Hindlimb muscle (tissue), 1 donor: ENCODE results near the gene WWOX. TPM values are rescaled to one million over a fixed set of nuclear protein-coding genes. Genes with fewer than 3 reads are reported as not detected.

Source experiments
- DNase-seq: peaks from one replicate; pipeline ENCODE4 v3.0.0-alpha.2; 2013
- polyA plus RNA-seq: library from polyadenylated mRNA; unstranded; fragments of 120-200 nt; gene quantifications from one replicate; pipeline ENCODE4 v1.2.1, GENCODE V29; 2013; ENCODE audit not compliant: insufficient read length

Gene WWOX
- polyA plus RNA-seq, 1 donor, result 12.9 TPM

GRCh38 chr16:79162977-79163376 lies 1063.5 kb downstream of the WWOX start:
- no peak for DNase-seq

DNA sequence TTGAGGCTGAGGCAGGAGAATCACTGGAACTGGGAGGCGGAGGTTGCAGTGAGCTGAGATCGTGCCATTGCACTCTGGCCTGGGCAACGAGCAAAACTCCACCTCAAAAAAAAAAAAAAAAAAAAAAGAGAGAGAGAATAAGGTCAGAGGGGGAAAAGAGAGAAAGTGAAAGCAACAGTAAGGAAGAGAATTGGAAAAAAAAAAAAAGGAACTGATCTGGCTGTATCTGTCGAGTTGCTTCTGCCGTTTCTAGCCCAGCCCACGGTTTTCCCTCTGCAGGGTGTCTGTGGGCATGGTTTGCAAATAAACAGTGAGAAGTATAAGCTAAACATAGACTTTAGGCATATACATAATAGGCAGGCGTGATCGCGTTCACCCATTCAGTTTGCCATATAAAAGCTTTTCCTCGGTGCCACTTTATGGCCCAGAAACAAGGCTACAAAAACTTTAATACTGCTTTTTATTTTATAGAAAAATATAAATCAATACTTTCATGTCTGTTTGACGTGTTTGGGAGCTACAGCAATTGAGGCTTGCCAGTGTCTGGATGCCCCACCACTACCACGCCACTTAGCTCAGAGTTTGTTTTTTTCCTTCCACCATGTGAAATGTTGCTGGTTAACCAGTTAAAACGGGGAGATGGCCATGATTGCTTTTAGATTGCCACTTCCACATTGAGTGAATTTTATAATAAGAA lies 1064.4 kb downstream of the WWOX start:
- DNase-seq, result no peak

DNA sequence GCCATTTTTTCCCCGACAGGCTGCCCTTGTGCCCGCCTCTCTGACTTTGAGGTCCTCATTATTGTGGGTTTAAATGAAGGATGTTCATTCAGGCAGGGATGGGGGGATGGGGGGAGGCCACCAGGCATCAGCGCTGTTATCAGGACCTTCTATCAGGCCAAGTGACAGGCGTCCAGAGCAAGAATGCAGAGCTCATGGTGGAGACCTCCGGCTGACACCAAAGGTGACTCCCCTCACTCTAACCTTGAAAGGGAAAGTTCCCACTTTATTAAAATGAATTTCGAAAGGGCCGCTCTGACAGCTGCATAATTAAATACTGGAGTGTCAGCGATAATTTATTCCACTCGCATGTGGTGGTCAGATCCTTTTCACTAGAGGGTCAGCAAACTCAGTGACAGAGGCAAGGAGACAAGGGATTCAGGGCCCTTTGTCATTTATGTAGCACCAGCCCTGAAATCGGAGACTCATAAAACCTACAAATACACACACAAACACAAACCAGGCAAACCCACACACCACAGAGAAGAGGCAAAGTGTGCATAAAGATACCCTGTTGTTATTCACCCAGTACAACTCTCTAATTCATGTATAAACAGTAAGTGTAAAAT lies 1065.0 kb downstream of the WWOX start:
- no peak for DNase-seq

- no peak for DNase-seq
These were observed 1065.6 kb downstream of the WWOX start for GRCh38 chr16:79165079-79165478.

DNA sequence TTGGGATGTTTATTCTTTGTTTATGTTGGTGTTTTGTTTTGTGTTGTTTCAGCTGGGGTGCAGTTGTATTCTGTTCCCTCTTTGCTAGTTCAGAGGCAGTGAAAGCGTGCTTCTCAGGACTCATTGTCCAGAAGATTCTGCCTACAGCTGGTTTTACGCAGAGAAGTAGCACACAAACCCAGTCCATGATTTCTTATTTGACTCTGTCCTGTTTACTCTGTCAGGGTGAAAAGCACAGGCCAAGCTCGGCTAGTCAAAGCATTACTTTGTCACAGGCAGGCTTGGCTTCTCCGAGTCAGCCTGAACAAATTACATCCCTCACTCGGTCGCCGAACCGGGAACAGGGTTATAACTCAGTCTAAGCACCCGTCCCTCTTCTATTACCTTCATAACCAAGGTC lies 1066.1 kb downstream of the WWOX start:
- DNase-seq, result no peak

DNA sequence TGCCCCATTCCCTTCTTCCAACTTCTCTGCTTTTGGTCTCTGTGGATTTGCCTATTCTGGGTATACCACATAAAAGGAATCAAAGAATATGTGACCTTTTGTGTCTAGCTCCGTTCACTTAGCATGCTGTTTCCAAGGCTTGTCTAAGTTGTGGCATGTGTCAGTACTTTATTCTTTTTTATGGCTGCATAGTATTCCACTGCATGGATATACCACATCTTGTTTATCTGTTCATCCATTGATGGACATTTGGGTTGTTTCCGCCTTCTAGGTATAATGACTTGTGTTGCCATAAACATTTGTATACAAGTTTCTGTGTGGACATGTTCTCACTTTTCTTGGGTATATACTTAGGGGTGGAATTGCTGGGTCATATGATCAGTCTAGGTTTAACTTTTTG lies 1068.4 kb downstream of the WWOX start:
- DNase-seq, result no peak

DNA sequence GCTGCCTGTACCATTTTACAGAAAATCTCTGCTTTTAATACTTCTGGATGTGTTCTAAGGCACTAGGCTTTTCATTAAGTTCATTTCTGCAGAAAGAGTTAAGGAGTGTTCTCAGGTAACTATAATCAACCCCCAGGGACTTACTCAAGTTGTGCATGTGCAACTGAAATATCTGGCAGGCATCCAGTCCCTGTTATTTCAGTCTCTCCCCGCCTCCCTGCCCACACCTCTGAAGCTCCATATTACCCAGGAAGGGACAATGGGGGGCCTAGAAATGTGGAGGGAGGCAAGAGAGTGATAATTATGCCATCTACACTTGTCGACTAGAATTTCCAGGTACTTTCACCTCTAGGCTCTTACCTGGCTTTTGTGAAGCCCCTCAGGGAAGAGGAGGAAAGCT lies 1068.9 kb downstream of the WWOX start:
- no peak for DNase-seq

DNA sequence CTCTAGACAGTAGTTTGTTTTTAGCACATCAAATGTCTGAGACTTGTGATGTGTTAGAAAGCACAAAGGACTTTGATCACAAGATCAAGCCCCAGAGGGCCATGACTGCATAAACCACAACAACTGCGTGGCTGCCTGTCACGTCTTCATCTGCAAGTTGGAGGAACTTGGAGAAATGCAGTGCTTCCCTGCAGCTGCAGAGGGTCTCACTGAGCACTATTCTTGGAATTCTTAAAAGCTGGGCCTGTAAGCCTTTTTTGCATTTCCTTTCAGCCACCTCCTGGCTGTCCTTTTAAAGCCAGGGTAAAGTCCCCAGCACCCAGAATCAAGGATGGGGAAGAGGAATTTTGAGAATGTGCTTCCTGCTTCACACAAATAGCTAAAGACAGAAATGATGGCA lies 1069.8 kb downstream of the WWOX start:
- DNase-seq, result peak; percentile 25

- DNase-seq, result no peak
These were observed 1071.2 kb downstream of the WWOX start for GRCh38 chr16:79170555-79171246.

- no peak for DNase-seq
These were observed 1072.0 kb downstream of the WWOX start for GRCh38 chr16:79171504-79171903.

DNA sequence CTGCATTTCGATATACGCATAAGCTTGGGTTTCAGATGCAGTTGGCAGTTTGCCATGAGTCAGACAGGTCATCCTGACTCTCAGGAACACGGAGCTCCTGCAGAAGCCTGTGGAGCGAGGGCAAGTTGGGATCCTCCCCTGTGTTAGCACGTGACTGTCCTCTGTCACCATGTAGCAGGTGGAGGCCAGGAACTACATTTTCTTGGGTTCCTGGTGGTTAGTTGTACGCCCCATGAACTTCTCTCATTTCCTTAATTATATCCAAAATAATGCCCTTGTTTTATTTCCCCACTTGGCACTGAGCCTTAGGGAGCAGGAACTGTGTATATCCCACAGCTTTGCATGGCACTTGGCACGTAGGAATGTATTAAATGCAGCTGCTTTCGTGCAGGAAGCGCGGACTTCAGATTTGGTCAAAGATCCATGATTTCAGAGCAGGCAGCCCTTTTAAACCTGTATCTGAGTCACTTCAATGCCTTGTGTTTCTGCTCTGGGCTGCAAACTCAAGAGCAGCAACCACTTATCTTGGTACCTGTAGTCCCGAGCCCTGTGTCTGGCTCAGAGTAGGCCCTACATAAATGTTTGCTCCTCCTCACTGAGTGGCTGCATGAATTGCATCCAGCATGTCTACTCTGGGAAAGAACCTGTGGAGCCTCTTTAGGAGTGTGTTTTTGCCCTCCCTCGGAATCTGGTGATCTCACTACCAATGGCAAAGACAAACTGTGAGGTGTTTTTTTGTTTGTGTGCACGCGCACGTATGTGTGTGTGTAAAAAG lies 1072.7 kb downstream of the WWOX start:
- no peak for DNase-seq

GRCh38 chr16:79172976-79173500 lies 1073.6 kb downstream of the WWOX start:
- DNase-seq, result no peak

DNA sequence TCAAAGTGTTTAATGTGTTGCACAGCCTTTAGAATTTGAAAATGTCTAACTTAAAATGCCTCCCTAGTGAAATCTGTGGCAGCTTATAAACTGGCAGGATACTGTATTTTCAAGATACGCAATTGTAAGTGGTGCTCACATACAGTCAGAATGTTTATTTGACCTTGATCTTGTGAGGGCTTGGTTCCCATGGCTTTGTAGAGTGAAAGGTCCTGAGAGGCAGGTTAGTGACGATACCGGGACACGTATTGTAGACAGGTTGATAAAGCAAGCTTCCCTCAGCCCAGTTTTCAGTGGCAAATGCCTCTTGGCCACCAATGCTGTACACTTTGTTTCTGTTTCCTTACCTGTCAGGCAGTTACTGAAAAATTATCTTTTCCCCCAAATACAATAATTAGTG lies 1074.5 kb downstream of the WWOX start:
- no peak for DNase-seq

GRCh38 chr16:79175286-79176057 lies 1076.0 kb downstream of the WWOX start:
- no peak for DNase-seq

GRCh38 chr16:79177018-79177417 lies 1077.6 kb downstream of the WWOX start:
- no peak for DNase-seq

GRCh38 chr16:79181419-79181818 lies 1082.0 kb downstream of the WWOX start:
- no peak for DNase-seq

GRCh38 chr16:79182616-79183015 lies 1083.2 kb downstream of the WWOX start:
- DNase-seq, result no peak

DNA sequence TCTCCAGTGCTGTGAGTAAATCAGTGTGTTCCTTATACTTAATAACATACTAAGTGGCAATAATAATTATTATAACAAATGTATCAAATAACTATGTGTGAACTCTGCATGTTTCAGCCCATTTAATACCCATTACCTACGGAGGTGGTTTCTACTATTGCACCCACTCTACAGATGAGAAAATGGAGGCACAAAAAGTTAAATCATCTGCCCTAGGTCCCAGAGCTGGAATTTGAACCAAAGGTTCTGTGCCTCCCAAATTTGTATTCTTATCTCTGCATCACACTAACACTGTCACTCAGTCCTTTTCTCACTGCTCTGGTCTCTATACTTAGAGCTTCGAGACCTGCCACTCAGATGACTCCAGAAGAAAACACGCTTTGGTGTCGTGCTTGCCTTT lies 1084.1 kb downstream of the WWOX start:
- no peak for DNase-seq

GRCh38 chr16:79184464-79185030 lies 1085.1 kb downstream of the WWOX start:
- DNase-seq, result no peak

GRCh38 chr16:79185711-79186110 lies 1086.3 kb downstream of the WWOX start:
- no peak for DNase-seq

DNA sequence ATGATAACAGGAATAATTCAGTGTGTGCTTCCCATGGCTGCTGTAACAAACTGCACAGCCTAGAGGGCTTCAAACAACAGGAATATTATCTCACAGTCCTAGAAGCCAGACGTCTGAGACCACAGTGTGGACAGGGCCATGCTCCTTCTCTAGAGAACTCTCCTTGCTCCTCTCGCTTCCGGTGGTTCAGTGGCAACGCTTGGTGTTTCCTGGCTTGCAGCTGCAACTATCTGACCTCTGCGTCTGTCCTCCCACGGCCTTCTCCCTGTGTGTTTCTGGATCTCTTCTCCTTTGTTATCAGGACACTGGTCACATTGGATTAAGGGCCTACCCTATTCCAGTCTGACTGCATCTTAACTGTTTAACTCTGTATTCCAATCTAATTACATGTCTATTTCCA lies 1086.7 kb downstream of the WWOX start:
- no peak for DNase-seq
